Mesendoderm (in vitro differentiated cells): Measurements from ENCODE around the gene MACROH2A1.

Experiments used
- DNase-seq: peaks from one replicate; pipeline ENCODE4 v3.0.0; 2013
- H2AK5ac ChIP-seq: 2 replicates; pipeline ENCODE4 v1.6.1; 2013; ENCODE audit warnings: low read length, inconsistent platforms
- H2BK120ac ChIP-seq: 2 replicates; pipeline ENCODE4 v1.6.1; 2013; ENCODE audit warnings: low read depth, mild to moderate bottlenecking, low read length, moderate library complexity, mixed read lengths
- H2BK15ac ChIP-seq: replicated peaks from 2 replicates; pipeline ENCODE4 v1.6.1; 2013; ENCODE audit warnings: low read depth, mild to moderate bottlenecking, moderate library complexity
- H2BK5ac ChIP-seq: 2 replicates; pipeline ENCODE4 v1.6.1; 2013; ENCODE audit warnings: low read length, inconsistent platforms
- H3K18ac ChIP-seq: 2 replicates; pipeline ENCODE4 v1.6.1; 2013; ENCODE audit warnings: mild to moderate bottlenecking, low read length, mixed read lengths
- H3K23ac ChIP-seq: one replicate; pipeline ENCODE4 v1.6.1; 2013; ENCODE audit warnings: low read length
- H3K27ac ChIP-seq: 2 replicates; pipeline ENCODE4 v1.5.1; 2013; ENCODE audit warnings: low read depth, mild to moderate bottlenecking, inconsistent platforms, low read length, moderate library complexity
- H3K27me3 ChIP-seq: 2 replicates; pipeline ENCODE4 v1.6.1; 2013; ENCODE audit warnings: low read length, control low read depth, mild to moderate bottlenecking, inconsistent platforms; ENCODE audit not compliant: insufficient read depth, poor library complexity
- H3K36me3 ChIP-seq: 2 replicates; pipeline ENCODE4 v1.6.1; 2013; ENCODE audit warnings: low read length, inconsistent platforms; ENCODE audit not compliant: control insufficient read depth, insufficient read depth
- H3K4ac ChIP-seq: one replicate; pipeline ENCODE4 v1.6.1; 2013; ENCODE audit warnings: low read depth, mild to moderate bottlenecking, low read length, moderate library complexity
- H3K4me1 ChIP-seq: 2 replicates; pipeline ENCODE4 v1.6.1; 2013; ENCODE audit warnings: low read depth, low read length, inconsistent platforms; ENCODE audit not compliant: control insufficient read depth
- H3K4me2 ChIP-seq: 2 replicates; pipeline ENCODE4 v1.6.1; 2013; ENCODE audit warnings: low read length
- H3K4me3 ChIP-seq: 2 replicates; pipeline ENCODE4 v1.5.1; 2013; ENCODE audit warnings: mild to moderate bottlenecking, low read length
- H3K56ac ChIP-seq: one replicate; pipeline ENCODE4 v1.6.1; 2013; ENCODE audit warnings: low read length
- H3K79me1 ChIP-seq: 2 replicates; pipeline ENCODE4 v1.6.1; 2013; ENCODE audit warnings: low read length, inconsistent platforms
- H3K79me2 ChIP-seq: 2 replicates; pipeline ENCODE4 v1.6.1; 2013; ENCODE audit warnings: mild to moderate bottlenecking, low read length; ENCODE audit not compliant: control insufficient read depth, insufficient read depth
- H3K9ac ChIP-seq: 2 replicates; pipeline ENCODE4 v1.6.1; 2013; ENCODE audit warnings: low read length, inconsistent platforms
- H4K5ac ChIP-seq: one replicate; pipeline ENCODE4 v1.6.1; 2013; ENCODE audit warnings: low read length
- H4K8ac ChIP-seq: one replicate; pipeline ENCODE4 v1.6.1; 2013; ENCODE audit warnings: low read depth, mild to moderate bottlenecking, control low read depth, low read length, moderate library complexity
- WGBS: extraction: QIAGEN DNeasy Blood & Tissue Kit; methylation state at CpG from one replicate; pipeline ENCODE4 v1.1.7; 2013; ENCODE audit warnings: low lambda C conversion rate, missing lambda C conversion rate; ENCODE audit not compliant: insufficient coverage; ENCODE audit errors: extremely low coverage; 5-methylcytosine and 5-hydroxymethylcytosine counted together

MACROH2A1 gene

GRCh38 chr5:135417083-135417482 is 18.1 kb upstream of the MACROH2A1 start:
- Histone ChIP-seq H2BK5ac (no peak overlapping the region), H3K4ac (no peak overlapping the region), H3K36me3 (no peaks in the 10 kb centered on the region), H3K79me1 (no peaks in the 10 kb centered on the region), H3K56ac (no peak overlapping the region), H3K27ac (no peak overlapping the region), H3K4me2 (no peak overlapping the region), H3K27me3 (no peaks in the 10 kb centered on the region), H3K23ac (no peak overlapping the region), H3K4me1 (no peaks in the 10 kb centered on the region), H3K79me2 (no peaks in the 10 kb centered on the region), H3K4me3 (no peak overlapping the region), H4K5ac (no peak overlapping the region), H2BK15ac (no peak overlapping the region), H2AK5ac (no peak overlapping the region), H2BK120ac (no peak overlapping the region), H3K9ac (no peak overlapping the region), H3K18ac (no peak overlapping the region), H4K8ac (no peak overlapping the region)
- no peak for DNase-seq

- WGBS = no CpG with 5 or more reads among the region's 2 CpGs
- Histone ChIP-seq H3K9ac (no peak overlapping the region), H2BK5ac (no peak overlapping the region), H3K27ac (no peak overlapping the region), H2AK5ac (no peak overlapping the region), H3K4me2 (no peak overlapping the region), H3K27me3 (peaks cover 2% of the 10 kb centered on the region), H3K79me2 (no peaks in the 10 kb centered on the region), H2BK15ac (no peak overlapping the region), H3K36me3 (no peaks in the 10 kb centered on the region), H3K23ac (no peak overlapping the region), H4K5ac (no peak overlapping the region), H3K56ac (no peak overlapping the region), H4K8ac (no peak overlapping the region), H3K4me1 (peaks cover 5% of the 10 kb centered on the region), H3K18ac (no peak overlapping the region), H3K79me1 (no peaks in the 10 kb centered on the region), H2BK120ac (no peak overlapping the region), H3K4ac (no peak overlapping the region), H3K4me3 (no peak overlapping the region)
- DNase-seq = no peak
Measured at GRCh38 chr5:135405082-135405481, 6.1 kb upstream of the MACROH2A1 start.

GRCh38 chr5:135402031-135402430 is 3.0 kb upstream of the MACROH2A1 start:
- no peak overlapping the region for H3K27ac ChIP-seq
- H3K4me3 ChIP-seq = no peak overlapping the region
- no CpG with 5 or more reads among the region's 2 CpGs for WGBS
- H3K56ac ChIP-seq = no peak overlapping the region
- no peak overlapping the region for H4K8ac ChIP-seq
- H3K23ac ChIP-seq = no peak overlapping the region
- H3K4ac ChIP-seq = no peak overlapping the region
- no peak overlapping the region for H2BK15ac ChIP-seq
- H3K9ac ChIP-seq = no peak overlapping the region
- H3K27me3 ChIP-seq = peaks cover 2% of the 10 kb centered on the region
- H4K5ac ChIP-seq = no peak overlapping the region
- no peak overlapping the region for H2BK120ac ChIP-seq
- no peak overlapping the region for H2BK5ac ChIP-seq
- no peak overlapping the region for H3K4me2 ChIP-seq
- H3K18ac ChIP-seq = no peak overlapping the region
- H3K79me1 ChIP-seq = no peaks in the 10 kb centered on the region
- H3K79me2 ChIP-seq = peaks cover 6% of the 10 kb centered on the region
- DNase-seq = no peak
- peaks cover 6% of the 10 kb centered on the region for H3K4me1 ChIP-seq
- H3K36me3 ChIP-seq = no peaks in the 10 kb centered on the region
- H2AK5ac ChIP-seq = no peak overlapping the region

- no CpG with 5 or more reads among the region's 5 CpGs for WGBS
- no peak overlapping the region for H2BK15ac ChIP-seq
- no peak overlapping the region for H2BK5ac ChIP-seq
- H3K27ac ChIP-seq = no peak overlapping the region
- H3K36me3 ChIP-seq = no peaks in the 10 kb centered on the region
- no peak overlapping the region for H3K23ac ChIP-seq
- peaks cover 17% of the 10 kb centered on the region for H3K79me2 ChIP-seq
- peaks cover 2% of the 10 kb centered on the region for H3K27me3 ChIP-seq
- no peak overlapping the region for H3K56ac ChIP-seq
- H3K4me2 ChIP-seq = no peak overlapping the region
- H3K9ac ChIP-seq = no peak overlapping the region
- peaks cover 2% of the 10 kb centered on the region for H3K79me1 ChIP-seq
- H3K4me3 ChIP-seq = no peak overlapping the region
- no peak overlapping the region for H2BK120ac ChIP-seq
- no peak overlapping the region for H4K5ac ChIP-seq
- peak; percentile 38 for DNase-seq
- no peak overlapping the region for H3K18ac ChIP-seq
- peaks cover 8% of the 10 kb centered on the region for H3K4me1 ChIP-seq
- H4K8ac ChIP-seq = no peak overlapping the region
- no peak overlapping the region for H3K4ac ChIP-seq
- H2AK5ac ChIP-seq = no peak overlapping the region
Measured at GRCh38 chr5:135400866-135401265, 1.8 kb upstream of the MACROH2A1 start.

- Histone ChIP-seq H2BK5ac (peak overlapping the region; percentile 88), H3K23ac (no peak overlapping the region), H3K4me1 (peaks cover 11% of the 10 kb centered on the region), H4K5ac (no peak overlapping the region), H3K36me3 (no peaks in the 10 kb centered on the region), H3K4ac (peak overlapping the region; percentile 25), H3K79me2 (peaks cover 24% of the 10 kb centered on the region), H3K9ac (peak overlapping the region; percentile 86), H3K56ac (peak overlapping the region; percentile 95), H3K79me1 (peaks cover 3% of the 10 kb centered on the region), H3K27ac (peak overlapping the region; percentile 98), H3K18ac (peak overlapping the region; percentile 78), H2BK120ac (no peak overlapping the region), H3K4me3 (peak overlapping the region; percentile 48), H2BK15ac (no peak overlapping the region), H2AK5ac (no peak overlapping the region), H3K27me3 (peaks cover 2% of the 10 kb centered on the region), H3K4me2 (peak overlapping the region; percentile 83), H4K8ac (no peak overlapping the region)
- DNase-seq = peak; percentile 80
- WGBS = no CpG with 5 or more reads among the region's 25 CpGs
Measured at GRCh38 chr5:135399794-135400542, 937 bp upstream of the MACROH2A1 start.
